ENCODE measurements around the gene CCDC171. TPM values are rescaled to one million over a fixed set of nuclear protein-coding genes. Genes with fewer than 3 reads are reported as not detected.

The CCDC171 gene
- total RNA-seq, 2 experiments from 2014 or later: 10.4 to 18.2 TPM

DNA sequence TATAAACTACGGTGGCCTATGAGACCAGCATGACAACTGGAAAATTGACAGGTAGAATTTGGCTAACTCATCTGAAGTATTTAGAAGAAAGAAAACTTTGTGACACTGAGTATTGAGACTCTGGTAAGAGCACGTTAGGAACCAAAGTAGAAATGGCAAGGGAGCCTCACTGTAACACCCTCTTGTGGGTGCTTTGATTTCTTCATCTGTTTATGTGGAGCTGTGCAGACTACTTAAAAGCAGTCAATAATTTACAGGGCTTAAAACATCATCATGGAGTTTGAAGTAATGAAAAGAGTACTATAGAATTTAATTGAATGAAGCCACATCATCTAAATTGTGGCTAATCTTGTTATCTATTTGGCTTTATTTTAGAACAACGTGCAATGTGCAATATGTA, 414.2 kb downstream of the CCDC171 start:
- Histone ChIP-seq H3K9me3 (ENCODE audit: low read length) (no peaks in the 10 kb centered on the region), H3K4me1 (ENCODE audit: insufficient read depth, low read length, poor library complexity, severe bottlenecking) (no peaks in the 10 kb centered on the region), H4K20me1 (ENCODE audit: insufficient read depth, low read length) (no peaks in the 10 kb centered on the region), H3K4me2 (ENCODE audit: low read length) (no peak overlapping the region), H3K4me3 (ENCODE audit: low read depth, low read length, poor library complexity, severe bottlenecking) (no peak overlapping the region), H2AFZ (ENCODE audit: low read length) (no peak overlapping the region), H3K79me2 (ENCODE audit: insufficient read depth, low read depth, low read length) (no peaks in the 10 kb centered on the region), H3K9me2 (ENCODE audit: insufficient read depth, low read length) (no peaks in the 10 kb centered on the region), H3K27ac (ENCODE audit: low read depth, low read length, poor library complexity, severe bottlenecking) (no peak overlapping the region), H3K36me3 (ENCODE audit: insufficient read depth, low read length) (no peaks in the 10 kb centered on the region)
- POLR2A ChIA-PET: interaction anchor here (1.2 kb wide), 1 partner anchor 26 kb away, joined by 3 read pairs; no protein-coding TSS in a partner anchor
- BruUV-seq (replicated peaks): no TSS peak
- CTCF ChIA-PET (ENCODE audit: unreplicated experiment): no interaction called here
- intact Hi-C loops (cut with micrococcal nuclease; ENCODE audit: unreplicated experiment): no loop called here
- TF ChIP-seq EZH2phosphoT487 (IDR thresholded peaks at IDR 0.05; ENCODE audit: borderline replicate concordance, low read depth, low read length): no peak
- TF ChIP-seq, protein P1, sequence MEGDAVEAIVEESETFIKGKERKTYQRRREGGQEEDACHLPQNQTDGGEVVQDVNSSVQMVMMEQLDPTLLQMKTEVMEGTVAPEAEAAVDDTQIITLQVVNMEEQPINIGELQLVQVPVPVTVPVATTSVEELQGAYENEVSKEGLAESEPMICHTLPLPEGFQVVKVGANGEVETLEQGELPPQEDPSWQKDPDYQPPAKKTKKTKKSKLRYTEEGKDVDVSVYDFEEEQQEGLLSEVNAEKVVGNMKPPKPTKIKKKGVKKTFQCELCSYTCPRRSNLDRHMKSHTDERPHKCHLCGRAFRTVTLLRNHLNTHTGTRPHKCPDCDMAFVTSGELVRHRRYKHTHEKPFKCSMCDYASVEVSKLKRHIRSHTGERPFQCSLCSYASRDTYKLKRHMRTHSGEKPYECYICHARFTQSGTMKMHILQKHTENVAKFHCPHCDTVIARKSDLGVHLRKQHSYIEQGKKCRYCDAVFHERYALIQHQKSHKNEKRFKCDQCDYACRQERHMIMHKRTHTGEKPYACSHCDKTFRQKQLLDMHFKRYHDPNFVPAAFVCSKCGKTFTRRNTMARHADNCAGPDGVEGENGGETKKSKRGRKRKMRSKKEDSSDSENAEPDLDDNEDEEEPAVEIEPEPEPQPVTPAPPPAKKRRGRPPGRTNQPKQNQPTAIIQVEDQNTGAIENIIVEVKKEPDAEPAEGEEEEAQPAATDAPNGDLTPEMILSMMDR (conservative IDR thresholded peaks at IDR 0.05; ENCODE audit: low read length): no peak
- no peak for DNase-seq (ENCODE audit: low spot score)

DNA sequence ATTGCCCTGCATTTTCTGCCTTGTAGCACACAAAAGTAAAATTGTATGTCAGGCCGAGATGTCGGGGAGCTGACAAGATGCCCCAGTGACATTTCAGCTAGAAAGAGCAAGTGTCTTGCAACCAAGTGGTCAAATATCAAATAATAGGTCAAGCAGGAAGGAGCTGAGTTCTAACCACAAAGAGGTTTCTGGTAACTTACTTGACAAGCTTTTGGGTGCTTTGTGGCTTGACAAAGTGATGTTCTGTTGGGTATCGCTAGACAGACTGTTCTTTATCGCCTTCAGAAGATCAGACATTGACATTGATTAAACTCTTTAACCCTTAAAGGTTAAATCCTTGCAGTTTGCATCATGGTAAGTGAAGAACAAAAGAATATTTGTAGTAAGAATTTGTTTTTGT, 419.9 kb downstream of the CCDC171 start:
- H3K4me1 ChIP-seq (ENCODE audit: insufficient read depth, low read length, poor library complexity, severe bottlenecking): no peaks in the 10 kb centered on the region
- ChIA-PET POLR2A (no interaction called here), CTCF (ENCODE audit: unreplicated experiment) (no interaction called here)
- H3K9me3 ChIP-seq (ENCODE audit: low read length): no peaks in the 10 kb centered on the region
- TF ChIP-seq, protein P1 (conservative IDR thresholded peaks at IDR 0.05; ENCODE audit: low read length): no peak
- TF ChIP-seq EZH2phosphoT487 (IDR thresholded peaks at IDR 0.05; ENCODE audit: borderline replicate concordance, low read depth, low read length): no peak
- DNase-seq (ENCODE audit: low spot score): no peak
- no peak overlapping the region for H3K4me3 ChIP-seq (ENCODE audit: low read depth, low read length, poor library complexity, severe bottlenecking)
- H2AFZ ChIP-seq (ENCODE audit: low read length): no peak overlapping the region
- H3K79me2 ChIP-seq (ENCODE audit: insufficient read depth, low read depth, low read length): no peaks in the 10 kb centered on the region
- no peaks in the 10 kb centered on the region for H3K9me2 ChIP-seq (ENCODE audit: insufficient read depth, low read length)
- no peaks in the 10 kb centered on the region for H4K20me1 ChIP-seq (ENCODE audit: insufficient read depth, low read length)
- no peak overlapping the region for H3K27ac ChIP-seq (ENCODE audit: low read depth, low read length, poor library complexity, severe bottlenecking)
- intact Hi-C loops (cut with micrococcal nuclease; ENCODE audit: unreplicated experiment): no loop called here
- H3K36me3 ChIP-seq (ENCODE audit: insufficient read depth, low read length): no peaks in the 10 kb centered on the region
- no TSS peak for BruUV-seq (replicated peaks)
- no peak overlapping the region for H3K4me2 ChIP-seq (ENCODE audit: low read length)

DNA sequence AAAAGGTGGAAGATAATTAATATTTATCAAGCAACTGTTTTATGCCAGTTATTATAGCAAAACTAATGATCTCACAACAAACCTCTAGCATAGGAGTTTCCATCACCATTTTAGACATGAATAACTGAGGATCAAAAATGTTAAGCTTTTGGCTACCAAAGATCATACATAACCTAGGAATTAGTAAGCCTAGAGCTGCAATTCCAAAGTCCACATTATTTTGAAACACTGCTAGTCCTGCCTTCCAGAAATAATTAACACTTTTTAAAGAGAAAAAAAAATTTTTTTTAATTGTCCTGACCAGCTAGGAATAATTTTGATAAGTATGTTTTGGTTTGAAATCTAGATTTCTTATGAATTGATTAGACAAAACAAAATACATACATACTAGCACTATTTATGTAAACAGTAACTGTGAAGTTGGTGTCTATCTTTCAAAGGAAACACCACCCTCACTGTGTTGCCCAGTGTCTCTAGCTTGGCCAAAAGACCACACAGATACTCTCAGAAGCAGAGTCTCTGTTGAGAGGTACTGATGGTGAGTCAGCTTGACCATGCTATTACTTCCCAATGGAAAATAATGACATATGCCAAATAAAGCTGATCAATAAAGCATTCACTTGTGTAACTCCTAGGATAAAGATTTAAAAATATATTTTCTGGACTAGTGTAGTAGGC, 422.4 kb downstream of the CCDC171 start:
- intact Hi-C loops (cut with micrococcal nuclease; ENCODE audit: unreplicated experiment): no loop called here
- no peaks in the 10 kb centered on the region for H3K79me2 ChIP-seq (ENCODE audit: insufficient read depth, low read depth, low read length)
- no peak for TF ChIP-seq EZH2phosphoT487 (IDR thresholded peaks at IDR 0.05; ENCODE audit: borderline replicate concordance, low read depth, low read length)
- TF ChIP-seq, protein P1 (conservative IDR thresholded peaks at IDR 0.05; ENCODE audit: low read length): no peak
- H3K9me2 ChIP-seq (ENCODE audit: insufficient read depth, low read length): no peaks in the 10 kb centered on the region
- CTCF ChIA-PET (ENCODE audit: unreplicated experiment): no interaction called here
- no peaks in the 10 kb centered on the region for H4K20me1 ChIP-seq (ENCODE audit: insufficient read depth, low read length)
- no peak overlapping the region for H3K4me3 ChIP-seq (ENCODE audit: low read depth, low read length, poor library complexity, severe bottlenecking)
- no peak for DNase-seq (ENCODE audit: low spot score)
- no peaks in the 10 kb centered on the region for H3K36me3 ChIP-seq (ENCODE audit: insufficient read depth, low read length)
- no peaks in the 10 kb centered on the region for H3K4me1 ChIP-seq (ENCODE audit: insufficient read depth, low read length, poor library complexity, severe bottlenecking)
- POLR2A ChIA-PET: no interaction called here
- BruUV-seq (replicated peaks): no TSS peak
- no peaks in the 10 kb centered on the region for H3K9me3 ChIP-seq (ENCODE audit: low read length)
- no peak overlapping the region for H3K27ac ChIP-seq (ENCODE audit: low read depth, low read length, poor library complexity, severe bottlenecking)
- H2AFZ ChIP-seq (ENCODE audit: low read length): no peak overlapping the region
- no peak overlapping the region for H3K4me2 ChIP-seq (ENCODE audit: low read length)
